ENCODE measurements around the gene MVD.

The MVD gene

DNA sequence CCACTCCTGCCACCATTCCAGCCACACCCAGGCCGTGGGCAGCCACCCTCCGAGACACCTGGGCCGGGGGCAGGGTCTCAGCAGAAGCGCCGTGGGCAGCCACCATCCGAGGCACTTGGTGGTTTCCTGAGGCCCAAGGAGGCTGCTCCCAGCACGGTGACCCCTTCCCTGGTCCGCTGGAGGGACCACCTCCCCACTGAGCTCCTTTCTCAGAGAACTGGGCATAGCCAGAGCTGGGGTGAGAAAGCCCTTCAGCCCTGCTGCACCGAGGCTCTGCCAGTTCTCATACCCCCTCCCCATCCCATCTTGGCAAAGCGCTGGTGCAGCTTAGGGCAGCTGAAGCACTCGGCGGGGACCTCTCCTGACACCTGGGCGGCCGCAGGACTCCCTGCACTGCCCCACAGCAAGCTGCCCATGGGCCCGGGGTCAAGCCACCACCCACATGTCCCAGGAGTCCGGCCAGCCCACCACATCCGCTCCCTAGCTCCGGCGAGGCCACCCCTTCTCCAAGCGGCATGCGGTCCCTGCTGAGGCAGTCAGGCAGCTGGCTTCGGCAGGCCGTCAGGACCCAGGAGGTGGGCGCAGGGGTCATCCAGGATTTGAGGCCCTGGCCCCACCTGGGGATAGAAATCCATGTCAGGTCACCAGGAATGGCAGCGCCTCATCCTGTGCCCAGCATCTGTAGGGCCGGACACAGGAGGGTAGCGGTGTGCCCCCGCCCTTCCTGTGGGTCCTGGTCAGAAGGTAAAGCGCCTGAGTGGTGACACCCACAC is 10.7 kb downstream of the MVD start:
- Histone ChIP-seq H3K27ac (ENCODE audit: low read depth, low read length) (peak overlapping the region; percentile 90), H3K9ac (ENCODE audit: low read length) (peak overlapping the region; percentile 95), H3K36me3 (ENCODE audit: low read length) (no peaks in the 10 kb centered on the region), H3F3A (ENCODE audit: insufficient read depth) (no peaks in the 10 kb centered on the region), H3K9me3 (ENCODE audit: insufficient read depth, low read length) (no peaks in the 10 kb centered on the region), H3K79me2 (ENCODE audit: insufficient read depth, low read length) (peaks cover 26% of the 10 kb centered on the region), H2AFZ (ENCODE audit: low read depth, low read length, severe bottlenecking) (no peak overlapping the region), H3K27me3 (ENCODE audit: low read length) (no peaks in the 10 kb centered on the region), H3K9me2 (replicated peaks; ENCODE audit: insufficient read depth, low read length) (no peaks in the 10 kb centered on the region), H3K4me3 (ENCODE audit: insufficient read depth, low read length, poor library complexity, severe bottlenecking) (peak overlapping the region; percentile 10), H3K4me2 (ENCODE audit: low read depth, low read length, poor library complexity, severe bottlenecking) (peak overlapping the region; percentile 84), H4K20me1 (ENCODE audit: low read depth, low read length) (peaks cover 12% of the 10 kb centered on the region; the same call in 1 of the 2 replicates)
- TF ChIP-seq CTCF (IDR thresholded peaks at IDR 0.05; ENCODE audit: insufficient read depth, low read length, poor library complexity, severe bottlenecking) (no peak), EZH2phosphoT487 (conservative IDR thresholded peaks at IDR 0.05; ENCODE audit: low read length) (no peak)

DNA sequence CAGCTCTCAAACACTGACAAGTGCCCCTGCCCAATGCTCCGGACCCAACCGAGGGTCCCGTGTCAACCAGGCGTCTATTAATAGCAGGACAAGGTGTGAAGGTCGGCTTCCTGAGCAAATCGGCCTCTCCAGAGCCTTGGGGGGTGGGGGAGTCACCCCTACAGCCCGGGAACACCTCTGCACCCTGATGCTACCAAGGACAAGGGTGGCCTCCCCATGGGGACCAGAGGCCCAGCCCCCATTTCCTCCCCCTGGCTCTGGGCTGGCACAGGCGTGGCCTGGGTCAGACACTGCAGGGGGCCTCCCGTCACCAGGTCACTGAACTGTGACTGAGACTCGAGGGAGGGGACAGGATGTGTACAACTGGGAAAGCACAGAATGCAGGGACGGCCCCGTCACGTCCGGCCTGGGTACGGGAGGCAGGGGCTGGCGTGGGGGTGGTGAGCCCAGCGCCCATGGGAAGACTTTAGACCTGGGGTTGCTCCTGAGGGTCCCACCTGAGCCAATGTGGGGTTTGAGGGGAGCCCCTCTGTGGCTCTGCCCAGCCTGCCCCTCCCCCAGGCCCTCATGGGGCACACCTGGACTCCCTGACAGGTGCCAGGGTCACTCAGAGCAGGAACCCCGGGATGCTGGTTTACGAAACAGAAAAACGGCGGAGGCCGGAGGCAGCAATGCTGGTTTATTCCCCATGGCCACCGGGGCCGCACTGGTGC is 11.5 kb downstream of the MVD start:
- Histone ChIP-seq H3K27ac (ENCODE audit: low read depth, low read length) (peak overlapping the region; percentile 90), H3K9me2 (replicated peaks; ENCODE audit: insufficient read depth, low read length) (no peaks in the 10 kb centered on the region), H3K27me3 (ENCODE audit: low read length) (no peaks in the 10 kb centered on the region), H3K9ac (ENCODE audit: low read length) (peak overlapping the region; percentile 95), H4K20me1 (ENCODE audit: low read depth, low read length) (peaks cover 12% of the 10 kb centered on the region; the same call in 1 of the 2 replicates), H3F3A (ENCODE audit: insufficient read depth) (no peaks in the 10 kb centered on the region), H3K79me2 (ENCODE audit: insufficient read depth, low read length) (peaks cover 26% of the 10 kb centered on the region), H3K4me2 (ENCODE audit: low read depth, low read length, poor library complexity, severe bottlenecking) (peak overlapping the region; percentile 84), H3K9me3 (ENCODE audit: insufficient read depth, low read length) (no peaks in the 10 kb centered on the region), H2AFZ (ENCODE audit: low read depth, low read length, severe bottlenecking) (no peak overlapping the region), H3K4me3 (ENCODE audit: insufficient read depth, low read length, poor library complexity, severe bottlenecking) (peak overlapping the region; percentile 80), H3K36me3 (ENCODE audit: low read length) (no peaks in the 10 kb centered on the region)
- TF ChIP-seq CTCF (IDR thresholded peaks at IDR 0.05; ENCODE audit: insufficient read depth, low read length, poor library complexity, severe bottlenecking) = no peak
- no peak for TF ChIP-seq EZH2phosphoT487 (conservative IDR thresholded peaks at IDR 0.05; ENCODE audit: low read length)

GRCh38 chr16:88650749-88651275 is 12.1 kb downstream of the MVD start, which contains the start of gene CYBA:
TSS of gene CYBA (minus strand) at chr16:88651053. CDS start at chr16:88651013, 40 bp downstream.
- Histone ChIP-seq H3K9ac (ENCODE audit: low read length) (peak within 1 kb of the TSS; percentile 95), H2AFZ (ENCODE audit: low read depth, low read length, severe bottlenecking) (no peak within 1 kb of the TSS), H3K9me3 (ENCODE audit: insufficient read depth, low read length) (no peaks in the 10 kb centered on the region), H3K27ac (ENCODE audit: low read depth, low read length) (peak within 1 kb of the TSS; percentile 90), H3F3A (ENCODE audit: insufficient read depth) (no peaks in the 10 kb centered on the region), H4K20me1 (ENCODE audit: low read depth, low read length) (peaks cover 12% of the 10 kb centered on the region; the same call in 1 of the 2 replicates), H3K36me3 (ENCODE audit: low read length) (no peaks in the 10 kb centered on the region), H3K4me2 (ENCODE audit: low read depth, low read length, poor library complexity, severe bottlenecking) (peak within 1 kb of the TSS; percentile 86), H3K27me3 (ENCODE audit: low read length) (no peaks in the 10 kb centered on the region), H3K79me2 (ENCODE audit: insufficient read depth, low read length) (peaks cover 26% of the 10 kb centered on the region), H3K9me2 (replicated peaks; ENCODE audit: insufficient read depth, low read length) (no peaks in the 10 kb centered on the region), H3K4me3 (ENCODE audit: insufficient read depth, low read length, poor library complexity, severe bottlenecking) (peak within 1 kb of the TSS; percentile 80)
- TF ChIP-seq CTCF (IDR thresholded peaks at IDR 0.05; ENCODE audit: insufficient read depth, low read length, poor library complexity, severe bottlenecking) (no peak), EZH2phosphoT487 (conservative IDR thresholded peaks at IDR 0.05; ENCODE audit: low read length) (no peak)

Measured in SU-DHL-6 (cell line).